Body of pancreas (tissue), 4 donors: ENCODE results near the gene SNPH. TPM values are rescaled to one million over a fixed set of nuclear protein-coding genes. Genes with fewer than 3 reads are reported as not detected.

Experiments used
- ATAC-seq: fragments of 150-250 bp; one replicate; pipeline ENCODE4 v1.9.1; 2016
- DNase-seq, 4 donors: peaks; one replicate each; pipeline ENCODE4 v3.0.0-alpha.2; 2019
- H3K27ac ChIP-seq, 4 donors: fragments of 200-600 bp; sonication (generic); 1 replicate in 3 of 4; 2 replicates in 1 of 4; pipeline versions ENCODE4 v1.5.1 to v1.6.1; 2016 to 2019; ENCODE audit warnings: mild to moderate bottlenecking in 1 of 4, mixed read lengths in 1 of 4, moderate library complexity in 1 of 4
- H3K27me3 ChIP-seq, 2 donors: fragments of 200-600 bp; sonication (generic); one replicate each; pipeline ENCODE4 v1.6.0; 2016; ENCODE audit warnings: mild to moderate bottlenecking in 1 of 2
- H3K36me3 ChIP-seq, 2 donors: fragments of 200-600 bp; sonication (generic); replicated peaks in 1 of 2; 2 replicates each; pipeline ENCODE4 v1.5.1; 2016; ENCODE audit warnings: low read depth in 2 of 2; ENCODE audit not compliant: insufficient read depth in 1 of 2
- H3K4me1 ChIP-seq: fragments of 200-600 bp; sonication (generic); one replicate; pipeline ENCODE4 v1.6.0; 2016
- H3K4me3 ChIP-seq, 2 donors: fragments of 200-600 bp; sonication (generic); 1 replicate in 1 of 2; 2 replicates in 1 of 2; pipeline ENCODE4 v1.5.1; 2016 to 2019
- H3K9me3 ChIP-seq, 3 donors: fragments of 200-600 bp; sonication (generic); 1 replicate in 2 of 3; 2 replicates in 1 of 3; pipeline ENCODE4 v1.5.1; 2016
- POLR2A ChIP-seq, 3 donors: fragments of 450-650 bp; IDR thresholded peaks; one replicate each; pipeline ENCODE4 v1.6.1; 2016; ENCODE audit warnings: antibody characterized with exemption in 3 of 3, mild to moderate bottlenecking in 2 of 3
- WGBS, 2 donors: methylation state at CpG; one replicate each; pipeline ENCODE4 v1.1.5; 2017; 5-methylcytosine and 5-hydroxymethylcytosine counted together
- intact Hi-C: fragments of 100-400 bp; cut with DNase I; formaldehyde crosslinking; loops from one replicate; pipeline ENCODE4 v1.15.1; 2023
- total RNA-seq, 2 donors: library from RNA; depleted of rRNA; stranded (reverse); fragments of >200 nt; gene quantifications; one replicate each; pipeline ENCODE4 v1.1.0, GENCODE V29; 2016
- TF ChIP-seq, protein P1 (sequence below), 7 experiments: fragments of 450-650 bp in 4 of 7; fragments of 200-600 bp in 3 of 7; sonication (generic) in 3 of 7; IDR thresholded peaks; one replicate each; pipeline ENCODE4 v1.5.1; 2016 to 2019; ENCODE audit warnings: antibody characterized with exemption in 7 of 7

SNPH gene
- total RNA-seq, 2 donors from 2014 or later = 3.3 to 3.4 TPM

- DNase-seq = no peak
- TF ChIP-seq, protein P1, sequence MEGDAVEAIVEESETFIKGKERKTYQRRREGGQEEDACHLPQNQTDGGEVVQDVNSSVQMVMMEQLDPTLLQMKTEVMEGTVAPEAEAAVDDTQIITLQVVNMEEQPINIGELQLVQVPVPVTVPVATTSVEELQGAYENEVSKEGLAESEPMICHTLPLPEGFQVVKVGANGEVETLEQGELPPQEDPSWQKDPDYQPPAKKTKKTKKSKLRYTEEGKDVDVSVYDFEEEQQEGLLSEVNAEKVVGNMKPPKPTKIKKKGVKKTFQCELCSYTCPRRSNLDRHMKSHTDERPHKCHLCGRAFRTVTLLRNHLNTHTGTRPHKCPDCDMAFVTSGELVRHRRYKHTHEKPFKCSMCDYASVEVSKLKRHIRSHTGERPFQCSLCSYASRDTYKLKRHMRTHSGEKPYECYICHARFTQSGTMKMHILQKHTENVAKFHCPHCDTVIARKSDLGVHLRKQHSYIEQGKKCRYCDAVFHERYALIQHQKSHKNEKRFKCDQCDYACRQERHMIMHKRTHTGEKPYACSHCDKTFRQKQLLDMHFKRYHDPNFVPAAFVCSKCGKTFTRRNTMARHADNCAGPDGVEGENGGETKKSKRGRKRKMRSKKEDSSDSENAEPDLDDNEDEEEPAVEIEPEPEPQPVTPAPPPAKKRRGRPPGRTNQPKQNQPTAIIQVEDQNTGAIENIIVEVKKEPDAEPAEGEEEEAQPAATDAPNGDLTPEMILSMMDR (IDR thresholded peaks at IDR 0.05) = no peak
- TF ChIP-seq POLR2A (IDR thresholded peaks at IDR 0.05) = no peak
- no peak overlapping the region for H3K4me3 ChIP-seq
- ATAC-seq = no peak
- H3K36me3 ChIP-seq = no peaks in the 10 kb centered on the region
- H3K4me1 ChIP-seq = no peaks in the 10 kb centered on the region
- H3K27ac ChIP-seq = no peak overlapping the region
- no peaks in the 10 kb centered on the region for H3K27me3 ChIP-seq
- 93 to 95% methylated on average over 4 of the region's 4 CpGs for WGBS, 2 donors
- intact Hi-C loops = no loop called here
- no peaks in the 10 kb centered on the region for H3K9me3 ChIP-seq
Observed at GRCh38 chr20:1345030-1345755, 79.1 kb downstream of the SNPH start.

GRCh38 chr20:1345756-1346093 is 79.6 kb downstream of the SNPH start:
- TF ChIP-seq, protein P1 (IDR thresholded peaks at IDR 0.05) = no peak
- TF ChIP-seq POLR2A (IDR thresholded peaks at IDR 0.05) = no peak
- Histone ChIP-seq H3K9me3 (no peaks in the 10 kb centered on the region), H3K4me1 (no peaks in the 10 kb centered on the region), H3K27me3 (no peaks in the 10 kb centered on the region), H3K36me3 (no peaks in the 10 kb centered on the region), H3K4me3 (no peak overlapping the region), H3K27ac (no peak overlapping the region)
- intact Hi-C loops = no loop called here
- ATAC-seq (no peak), DNase-seq (no peak)
- WGBS, 2 donors = 81 to 85% methylated on average over 1 of the region's 1 CpG

- intact Hi-C loops = no loop called here
- TF ChIP-seq POLR2A (IDR thresholded peaks at IDR 0.05) = no peak
- TF ChIP-seq, protein P1 (IDR thresholded peaks at IDR 0.05) = no peak
- Histone ChIP-seq H3K36me3 (no peaks in the 10 kb centered on the region), H3K27ac (no peak overlapping the region), H3K4me3 (no peak overlapping the region), H3K4me1 (no peaks in the 10 kb centered on the region), H3K9me3 (no peaks in the 10 kb centered on the region), H3K27me3 (no peaks in the 10 kb centered on the region)
- DNase-seq = no peak
- no peak for ATAC-seq
- 72 to 87% methylated on average over 2 of the region's 2 CpGs for WGBS, 2 donors
Observed at GRCh38 chr20:1346315-1346969, 80.3 kb downstream of the SNPH start.

DNA sequence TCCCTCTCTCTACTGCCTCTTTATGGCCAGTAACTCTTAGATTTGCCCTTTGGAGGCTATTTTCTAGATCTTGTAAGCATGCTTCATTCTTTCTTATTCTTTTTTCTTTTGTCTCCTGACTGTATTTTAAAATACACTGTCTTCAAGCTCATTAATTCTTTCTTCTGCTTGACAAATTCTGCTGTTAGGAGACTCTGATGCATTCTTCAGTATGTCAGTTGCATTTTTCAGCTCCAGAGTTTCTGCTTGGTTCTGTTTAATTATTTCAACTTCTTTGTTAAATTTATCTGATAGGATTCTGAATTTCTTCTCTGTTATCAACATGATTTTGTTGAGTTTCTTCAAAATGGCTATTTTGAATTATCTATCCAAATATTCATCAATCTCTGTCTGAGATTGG is 87.9 kb downstream of the SNPH start:
- no peak for DNase-seq
- no peaks in the 10 kb centered on the region for H3K4me1 ChIP-seq
- H3K27me3 ChIP-seq = no peaks in the 10 kb centered on the region
- H3K4me3 ChIP-seq = no peak overlapping the region
- no peak for ATAC-seq
- TF ChIP-seq, protein P1 (IDR thresholded peaks at IDR 0.05) = no peak
- TF ChIP-seq POLR2A (IDR thresholded peaks at IDR 0.05) = no peak
- H3K27ac ChIP-seq = no peak overlapping the region
- no peaks in the 10 kb centered on the region for H3K9me3 ChIP-seq
- intact Hi-C loops = no loop called here
- no peaks in the 10 kb centered on the region for H3K36me3 ChIP-seq
